Effector memory CD8-positive, alpha-beta T cell (primary cell): ENCODE results near the gene TEX35.
"Not testable (repeated sequence)": the region's sequence is repeated elsewhere in the genome, so short reads cannot be mapped to it uniquely, and the experiment has no call there.

Experiments
- ATAC-seq: fragments of 150-1000 bp; cut with Tn5 transposase; replicated peaks from 2 replicates; pipeline ENCODE4 v1.10.0; 2021; ENCODE audit warnings: mild to moderate bottlenecking, moderate library complexity
- DNase-seq, 3 experiments: peaks; one replicate each; pipeline ENCODE4 v3.0.0; 2021
- H3K27ac Mint-ChIP-seq, 2 donors: one replicate each; pipeline ENCODE4 v1.8.0; 2022; ENCODE audit warnings: mild to moderate bottlenecking in 2 of 2, mixed read lengths in 2 of 2, moderate library complexity in 2 of 2
- H3K27me3 Mint-ChIP-seq, 2 donors: one replicate each; pipeline ENCODE4 v1.8.0; 2022; ENCODE audit warnings: mixed read lengths in 2 of 2
- H3K36me3 Mint-ChIP-seq: one replicate; pipeline ENCODE4 v1.8.0; 2022; ENCODE audit warnings: mild to moderate bottlenecking, moderate library complexity, mixed read lengths; ENCODE audit not compliant: insufficient read depth
- H3K4me1 Mint-ChIP-seq, 2 donors: one replicate each; pipeline ENCODE4 v1.8.0; 2022; ENCODE audit warnings: low read depth in 2 of 2, mixed read lengths in 2 of 2
- H3K4me3 Mint-ChIP-seq, 2 donors: one replicate each; pipeline ENCODE4 v1.8.0; 2022; ENCODE audit warnings: mild to moderate bottlenecking in 2 of 2, mixed read lengths in 2 of 2, moderate library complexity in 2 of 2
- H3K9me3 Mint-ChIP-seq, 2 donors: one replicate each; pipeline ENCODE4 v1.8.0; 2022; ENCODE audit warnings: mixed read lengths in 2 of 2

Gene TEX35

DNA sequence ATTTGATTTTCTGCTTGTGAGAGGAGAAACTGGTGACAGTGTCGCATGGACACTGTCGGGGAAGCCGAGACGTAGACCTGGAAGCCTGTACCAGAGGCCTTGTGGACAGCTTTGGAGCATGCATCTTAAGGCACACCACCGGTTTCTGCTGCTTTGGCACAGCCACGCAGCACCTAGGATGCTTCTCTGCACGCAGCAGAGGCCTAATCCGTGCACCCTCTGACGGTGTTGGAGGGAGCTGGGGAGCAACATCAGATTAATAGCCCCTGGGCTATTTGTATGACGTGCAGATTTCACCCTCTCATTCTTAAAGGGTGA, 30.3 kb downstream of the TEX35 start:
- peaks cover 6 to 11% of the 10 kb centered on the region in 2 donors for H3K4me1 Mint-ChIP-seq
- ATAC-seq (no peak), DNase-seq (no peak)
- peaks cover 4% of the 10 kb centered on the region for H3K36me3 Mint-ChIP-seq
- no peaks in the 10 kb centered on the region for H3K27me3 Mint-ChIP-seq
- H3K27ac Mint-ChIP-seq, result peak overlapping the region in 1 of 2 donors; percentile 91
- H3K4me3 Mint-ChIP-seq, result peak overlapping the region; percentile 88 to 90
- H3K9me3 Mint-ChIP-seq, result no peaks in the 10 kb centered on the region

DNA sequence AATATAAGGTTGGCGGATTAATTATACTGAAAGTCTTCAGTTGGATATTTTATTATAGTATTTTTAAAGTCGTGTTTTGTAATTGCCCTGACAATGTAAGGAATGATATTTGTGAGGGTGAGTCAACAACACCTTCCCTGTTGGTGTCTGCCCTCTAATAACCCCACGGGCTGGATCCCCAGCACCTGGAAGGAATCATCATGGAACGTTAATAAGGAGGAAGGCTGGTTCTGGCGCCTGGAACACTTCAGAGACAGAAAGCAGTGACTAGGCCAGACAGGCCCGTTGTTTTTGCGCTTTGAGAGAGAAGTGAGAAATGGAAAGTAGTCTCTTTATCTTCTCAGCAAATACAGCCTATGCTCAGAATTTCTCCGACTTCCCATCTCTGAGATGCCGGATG, 31.6 kb downstream of the TEX35 start:
- peaks cover 6 to 11% of the 10 kb centered on the region in 2 donors for H3K4me1 Mint-ChIP-seq
- no peak for ATAC-seq
- peak overlapping the region; percentile 43 to 88 for H3K4me3 Mint-ChIP-seq
- DNase-seq, result no peak
- peak overlapping the region in 1 of 2 donors; percentile 35 for H3K27ac Mint-ChIP-seq
- H3K9me3 Mint-ChIP-seq, result no peaks in the 10 kb centered on the region
- H3K36me3 Mint-ChIP-seq, result peaks cover 4% of the 10 kb centered on the region
- no peaks in the 10 kb centered on the region for H3K27me3 Mint-ChIP-seq

DNA sequence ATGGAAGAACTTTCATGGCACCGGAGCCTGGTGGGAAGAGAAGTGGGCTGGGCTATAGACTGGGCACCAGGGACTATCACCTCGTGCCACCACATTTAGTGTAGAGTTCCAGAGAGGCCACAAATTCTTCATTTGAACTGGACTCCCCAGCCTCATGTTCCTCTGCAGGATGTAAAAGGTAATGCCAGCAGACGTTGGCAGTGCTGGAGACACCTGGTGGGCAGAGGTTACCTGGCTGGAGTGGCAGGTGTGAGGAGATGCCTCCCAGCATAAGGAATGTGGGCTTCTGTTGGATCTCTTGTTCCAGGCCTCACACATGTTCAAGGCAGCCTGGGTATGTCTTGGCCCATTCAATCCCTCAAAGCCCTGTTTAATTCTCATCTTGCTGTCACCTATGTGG, 35.2 kb downstream of the TEX35 start:
- H3K9me3 Mint-ChIP-seq, result no peaks in the 10 kb centered on the region
- DNase-seq (no peak), ATAC-seq (no peak)
- H3K4me1 Mint-ChIP-seq, result peaks cover 0 to 7% of the 10 kb centered on the region in 2 donors
- no peak overlapping the region for H3K27ac Mint-ChIP-seq
- H3K36me3 Mint-ChIP-seq, result peaks cover 4% of the 10 kb centered on the region
- H3K4me3 Mint-ChIP-seq, result no peak overlapping the region
- no peaks in the 10 kb centered on the region for H3K27me3 Mint-ChIP-seq

DNA sequence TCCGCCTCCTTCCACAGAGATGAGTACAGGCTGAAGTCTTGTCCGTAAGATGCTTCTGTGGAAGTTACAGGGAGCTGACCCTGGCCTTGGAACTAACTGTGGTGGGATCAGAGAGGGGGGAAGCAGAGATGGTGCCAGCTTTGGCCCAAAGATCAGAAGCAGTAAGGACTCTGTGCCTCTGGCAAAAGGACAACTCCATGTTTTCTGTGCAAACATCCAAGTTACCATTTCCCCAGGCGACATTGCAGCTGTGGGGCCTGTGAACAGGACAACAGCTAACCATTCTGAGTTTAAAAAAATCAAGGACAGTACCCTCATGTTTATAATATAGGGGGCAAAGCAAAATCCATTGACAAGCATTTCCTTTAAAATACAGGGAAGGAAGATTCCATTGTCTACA, 38.4 kb downstream of the TEX35 start:
- no peak overlapping the region for H3K27ac Mint-ChIP-seq
- ATAC-seq (no peak), DNase-seq (no peak)
- H3K4me3 Mint-ChIP-seq, result no peak overlapping the region
- H3K4me1 Mint-ChIP-seq, result no peaks in the 10 kb centered on the region
- H3K27me3 Mint-ChIP-seq, result no peaks in the 10 kb centered on the region
- H3K36me3 Mint-ChIP-seq, result no peaks in the 10 kb centered on the region
- H3K9me3 Mint-ChIP-seq, result peaks cover 2 to 8% of the 10 kb centered on the region in 2 donors

DNA sequence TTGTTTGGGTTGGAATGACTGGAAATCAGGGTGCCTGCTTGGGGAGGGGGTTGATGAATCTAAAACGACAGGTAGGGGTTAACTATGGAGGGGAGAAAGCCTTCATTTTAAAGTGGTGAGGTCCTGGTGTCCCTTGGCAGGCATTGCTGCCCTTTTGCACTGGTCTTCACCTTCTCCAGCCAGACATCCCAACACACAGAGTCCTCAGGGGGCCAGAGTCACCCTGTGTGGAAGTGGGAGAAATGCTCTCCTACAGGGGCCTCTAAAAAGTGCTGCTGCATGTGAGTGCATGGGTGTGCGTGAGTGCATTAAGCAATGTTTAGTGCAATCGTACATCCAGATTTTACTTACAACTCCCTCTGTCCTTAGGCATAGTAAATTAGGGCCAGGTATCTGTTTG, 39.0 kb downstream of the TEX35 start:
- Mint-ChIP-seq H3K27ac (no peak overlapping the region), H3K36me3 (no peaks in the 10 kb centered on the region), H3K27me3 (no peaks in the 10 kb centered on the region), H3K4me3 (no peak overlapping the region), H3K9me3 (peaks cover 2 to 8% of the 10 kb centered on the region in 2 donors), H3K4me1 (no peaks in the 10 kb centered on the region)
- ATAC-seq (no peak), DNase-seq (no peak)

DNA sequence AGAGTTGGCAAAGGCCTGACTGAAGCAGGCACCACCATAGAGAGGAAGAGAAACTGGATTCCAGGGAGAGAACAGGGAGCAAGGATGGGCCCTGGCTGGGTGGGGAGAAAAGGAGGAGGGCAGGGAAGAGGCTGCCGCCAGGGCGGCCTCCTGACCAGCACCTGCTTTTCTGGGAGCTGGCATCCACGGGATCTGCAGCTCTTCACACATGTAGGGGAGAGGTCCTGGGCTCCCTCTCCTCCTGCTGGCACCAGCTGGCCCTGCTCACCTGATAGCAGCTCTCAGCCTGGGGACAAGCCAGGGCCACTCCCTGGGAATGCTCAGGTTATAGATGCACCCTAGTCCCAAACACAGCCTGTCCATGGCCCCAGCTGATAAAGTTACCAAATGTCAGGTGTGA, 39.9 kb downstream of the TEX35 start:
- Mint-ChIP-seq H3K27me3 (no peaks in the 10 kb centered on the region), H3K4me1 (no peaks in the 10 kb centered on the region), H3K4me3 (no peak overlapping the region), H3K9me3 (peaks cover 2 to 8% of the 10 kb centered on the region in 2 donors), H3K27ac (no peak overlapping the region), H3K36me3 (no peaks in the 10 kb centered on the region)
- ATAC-seq, result no peak
- DNase-seq, result no peak

DNA sequence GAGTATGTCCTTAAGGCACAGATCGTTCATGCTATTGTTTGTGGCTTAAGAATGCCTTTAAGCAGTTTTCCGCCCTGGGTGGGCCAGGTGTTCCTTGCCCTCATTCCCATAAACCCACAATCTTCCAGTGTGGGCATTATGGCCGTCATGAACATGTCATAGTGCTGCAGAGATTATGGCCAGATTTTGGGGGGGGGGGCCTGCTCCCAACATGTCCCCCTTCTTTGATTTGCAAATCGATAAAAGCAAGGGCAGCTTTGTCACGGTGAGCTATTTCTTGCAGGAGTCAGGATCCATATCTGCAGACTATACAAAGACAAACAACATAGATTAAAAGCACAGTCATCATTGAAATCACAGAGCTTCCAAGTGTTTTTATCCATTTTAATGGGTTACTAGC, 41.4 kb downstream of the TEX35 start:
- DNase-seq, H3K4me1 Mint-ChIP-seq, ATAC-seq, H3K36me3 Mint-ChIP-seq, H3K9me3 Mint-ChIP-seq, H3K4me3 Mint-ChIP-seq, H3K27ac Mint-ChIP-seq, H3K27me3 Mint-ChIP-seq: not testable (repeated sequence)

DNA sequence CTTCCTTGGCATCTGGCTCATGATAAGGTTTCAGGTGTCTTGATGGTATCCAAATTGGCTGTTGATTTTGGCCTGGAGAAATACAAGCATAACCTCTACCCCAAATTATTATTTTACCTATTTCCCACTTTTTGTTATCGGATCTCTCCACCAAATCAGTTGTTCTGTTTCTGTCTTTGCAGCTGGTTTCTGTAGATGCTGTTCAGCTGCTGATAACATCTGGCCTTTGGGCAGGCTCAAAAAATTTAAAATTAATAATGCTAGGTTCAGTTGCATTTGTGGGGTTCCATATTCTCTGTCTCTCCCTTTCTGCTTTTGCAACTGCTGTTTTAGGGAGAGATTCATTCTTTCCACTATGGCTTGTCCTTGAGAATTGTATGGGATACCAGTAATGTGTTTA, 42.7 kb downstream of the TEX35 start:
- not testable (repeated sequence) for H3K36me3 Mint-ChIP-seq, H3K4me3 Mint-ChIP-seq, H3K27me3 Mint-ChIP-seq, ATAC-seq, H3K9me3 Mint-ChIP-seq, H3K4me1 Mint-ChIP-seq, H3K27ac Mint-ChIP-seq, DNase-seq

DNA sequence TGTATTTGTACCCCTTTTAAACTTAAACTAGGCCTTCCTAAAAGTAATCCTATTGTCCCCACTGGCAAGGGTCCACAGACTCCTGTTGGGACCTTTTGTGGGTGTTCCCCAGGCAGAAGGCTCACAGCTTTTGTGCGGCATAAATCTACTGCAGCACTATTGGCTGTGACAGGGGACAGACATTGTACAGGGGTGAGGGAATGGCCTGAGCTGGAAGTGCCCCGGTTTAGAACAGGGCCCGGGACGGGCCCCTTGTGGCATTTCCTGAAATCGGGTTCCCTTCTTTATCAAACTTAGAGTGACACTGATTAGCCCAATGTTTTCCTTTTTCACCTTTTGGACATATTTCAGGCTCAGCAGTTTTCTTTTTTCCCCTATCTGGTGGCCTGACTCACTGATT, 45.9 kb downstream of the TEX35 start:
- not testable (repeated sequence) for ATAC-seq, DNase-seq, H3K4me3 Mint-ChIP-seq, H3K9me3 Mint-ChIP-seq, H3K27me3 Mint-ChIP-seq, H3K36me3 Mint-ChIP-seq, H3K4me1 Mint-ChIP-seq, H3K27ac Mint-ChIP-seq

DNA sequence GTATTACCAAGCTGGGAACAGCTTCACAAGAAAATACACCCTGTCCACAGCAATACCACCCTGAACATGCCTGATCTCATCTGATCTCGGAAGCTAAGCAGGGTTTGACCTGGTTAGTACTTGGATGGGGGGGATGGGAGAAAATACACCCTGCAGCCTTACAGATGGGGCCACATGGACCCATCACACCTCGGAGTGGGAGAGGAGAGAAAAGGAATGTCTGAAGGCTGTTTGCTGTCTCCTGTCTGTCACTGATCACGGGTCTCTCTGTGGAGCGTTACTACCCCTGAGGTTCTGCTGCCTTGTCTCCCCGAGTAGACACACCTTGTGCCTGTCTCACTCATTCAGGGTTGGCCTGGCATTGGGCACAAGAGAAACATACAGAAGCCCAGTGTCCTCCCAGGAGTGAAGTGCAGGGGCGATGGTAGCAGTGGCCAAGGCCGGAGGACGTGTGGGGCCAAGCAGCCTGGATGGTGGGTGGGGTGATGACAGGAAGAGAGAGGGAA, 48.0 kb downstream of the TEX35 start:
- no peaks in the 10 kb centered on the region for H3K4me1 Mint-ChIP-seq
- no peak for ATAC-seq
- H3K36me3 Mint-ChIP-seq, result no peaks in the 10 kb centered on the region

DNA sequence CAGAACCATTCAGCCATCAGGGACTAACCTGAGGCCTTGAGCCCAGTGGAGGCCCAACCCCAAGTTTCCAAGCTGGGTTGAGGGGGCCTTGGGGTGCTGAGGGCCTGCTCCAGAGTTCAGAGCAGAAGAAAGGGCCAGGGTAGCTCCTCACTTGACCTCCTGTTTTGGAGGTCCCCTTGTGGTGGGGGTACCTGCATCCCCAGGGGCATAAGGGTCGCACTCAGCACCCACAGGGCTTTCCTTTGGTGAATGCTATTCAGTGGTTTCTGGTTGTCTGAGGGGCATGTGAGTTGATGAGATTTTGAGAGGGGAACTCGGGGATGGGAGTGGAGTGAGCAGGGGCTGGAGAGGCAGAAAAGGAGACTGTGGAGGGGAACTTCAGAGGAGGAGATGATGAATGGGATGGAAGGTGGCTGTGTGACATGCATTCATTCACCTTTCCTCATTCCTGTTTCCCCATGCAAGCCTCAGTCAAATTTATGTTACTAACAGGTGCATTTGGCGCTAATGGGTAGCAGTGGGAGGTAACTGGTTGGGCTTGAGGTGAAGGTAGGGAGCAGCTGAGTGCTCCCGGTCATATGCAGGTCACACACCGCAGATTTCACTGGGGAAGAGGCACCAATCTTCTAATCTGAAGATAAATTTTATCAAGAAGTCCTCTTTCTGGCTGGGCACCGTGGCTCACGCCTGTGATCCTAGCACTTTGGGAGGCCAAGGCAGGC, 50.4 kb downstream of the TEX35 start:
- DNase-seq, result no peak
- Mint-ChIP-seq H3K36me3 (no peaks in the 10 kb centered on the region), H3K27ac (no peak overlapping the region), H3K4me3 (no peak overlapping the region), H3K4me1 (no peaks in the 10 kb centered on the region), H3K27me3 (no peaks in the 10 kb centered on the region), H3K9me3 (no peaks in the 10 kb centered on the region)
- no peak for ATAC-seq

More for the DNA sequence above, 48.0 kb downstream of the TEX35 start:
- no peak for DNase-seq
- H3K4me3 Mint-ChIP-seq, result no peak overlapping the region
- no peak overlapping the region for H3K27ac Mint-ChIP-seq
- no peaks in the 10 kb centered on the region for H3K27me3 Mint-ChIP-seq
- no peaks in the 10 kb centered on the region for H3K9me3 Mint-ChIP-seq

DNA sequence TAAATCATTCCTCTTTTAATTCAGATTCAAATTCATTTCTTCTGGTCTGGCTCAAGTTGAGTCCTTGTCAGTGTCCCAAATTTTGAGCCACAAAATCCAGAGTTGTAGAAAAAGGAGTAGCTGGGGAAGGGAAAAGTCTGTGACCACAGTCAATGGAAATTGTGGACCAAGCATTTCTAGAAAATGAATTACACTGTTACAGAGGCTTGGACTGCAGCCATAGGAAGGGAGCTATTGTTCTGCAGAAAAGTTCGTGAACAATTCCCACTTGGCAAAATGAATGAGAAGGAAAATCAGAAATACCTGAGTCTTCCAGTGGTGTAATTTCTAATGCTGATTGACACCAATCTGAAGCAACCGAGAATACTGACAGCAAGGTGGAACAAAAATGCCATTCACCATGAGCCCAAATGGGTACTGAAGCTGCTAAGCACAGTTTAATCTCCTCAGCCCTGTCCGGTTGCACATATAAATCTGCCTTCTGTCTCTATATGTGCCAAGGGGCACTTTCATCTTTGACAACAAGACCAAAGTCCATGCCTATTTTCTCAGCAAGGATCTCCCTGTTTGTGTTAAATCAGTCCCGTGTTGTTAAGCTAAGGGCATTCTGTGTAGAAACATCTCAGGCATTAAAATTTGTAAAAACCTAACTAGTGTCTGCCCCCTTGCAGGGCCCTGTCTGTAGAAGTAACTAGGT, 51.3 kb downstream of the TEX35 start:
- no peaks in the 10 kb centered on the region for H3K4me1 Mint-ChIP-seq
- DNase-seq, result no peak
- H3K36me3 Mint-ChIP-seq, result no peaks in the 10 kb centered on the region
- H3K9me3 Mint-ChIP-seq, result no peaks in the 10 kb centered on the region
- no peaks in the 10 kb centered on the region for H3K27me3 Mint-ChIP-seq
- H3K27ac Mint-ChIP-seq, result no peak overlapping the region
- no peak overlapping the region for H3K4me3 Mint-ChIP-seq
- no peak for ATAC-seq

DNA sequence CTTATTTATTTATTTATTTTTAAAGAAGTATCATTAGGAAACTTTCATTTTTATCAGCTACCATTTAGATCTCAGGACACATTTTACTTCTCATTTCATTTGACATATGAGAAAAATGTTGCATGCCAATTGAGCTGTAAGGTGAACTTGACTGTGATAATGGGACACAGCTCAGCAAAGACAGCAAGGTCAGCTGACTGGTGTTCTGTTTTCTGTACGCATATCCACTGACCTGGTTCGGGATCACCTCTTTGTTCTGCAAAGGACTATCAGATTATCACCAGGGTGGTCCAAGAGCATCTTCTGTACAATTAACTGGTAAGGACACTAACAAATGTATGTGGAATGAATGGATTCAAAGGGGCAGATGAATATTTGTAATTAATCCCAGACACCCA, 51.9 kb downstream of the TEX35 start:
- no peak overlapping the region for H3K4me3 Mint-ChIP-seq
- H3K27ac Mint-ChIP-seq, result no peak overlapping the region
- no peaks in the 10 kb centered on the region for H3K36me3 Mint-ChIP-seq
- no peaks in the 10 kb centered on the region for H3K4me1 Mint-ChIP-seq
- ATAC-seq (no peak), DNase-seq (no peak)
- no peaks in the 10 kb centered on the region for H3K27me3 Mint-ChIP-seq
- no peaks in the 10 kb centered on the region for H3K9me3 Mint-ChIP-seq

DNA sequence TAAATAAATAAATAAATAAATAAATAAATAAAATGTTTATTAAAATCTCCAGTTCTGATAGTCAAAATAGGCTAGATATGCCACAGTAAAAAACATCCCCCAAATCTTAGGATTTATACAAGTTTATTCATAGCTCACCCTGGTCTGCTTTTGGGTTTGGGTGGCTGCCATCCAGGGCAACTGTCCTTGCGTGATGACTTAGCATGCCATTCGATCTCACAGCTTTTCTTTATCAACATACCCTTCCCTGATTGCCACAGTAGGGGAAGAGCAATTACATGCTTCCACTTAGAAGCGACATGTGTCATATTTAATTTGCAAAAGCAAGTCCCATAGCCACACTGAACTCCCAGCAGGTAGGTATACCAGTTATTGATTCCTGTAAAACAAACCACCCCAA, 52.7 kb downstream of the TEX35 start:
- H3K27me3 Mint-ChIP-seq, result no peaks in the 10 kb centered on the region
- no peak overlapping the region for H3K27ac Mint-ChIP-seq
- no peaks in the 10 kb centered on the region for H3K4me1 Mint-ChIP-seq
- H3K9me3 Mint-ChIP-seq, result no peaks in the 10 kb centered on the region
- no peak for DNase-seq
- no peak overlapping the region for H3K4me3 Mint-ChIP-seq
- no peak for ATAC-seq
- H3K36me3 Mint-ChIP-seq, result no peaks in the 10 kb centered on the region
